GM12878 (cell line): ENCODE measurements around the gene IGSF8. TPM values are rescaled to one million over a fixed set of nuclear protein-coding genes. Genes with fewer than 3 reads are reported as not detected.

Experiments used
- BHLHE40 ChIP-seq, 2 experiments: fragments of 450-650 bp in 1 of 2; IDR thresholded peaks; 2 replicates each; pipeline ENCODE4 v1.6.1; 2011 to 2017; ENCODE audit warnings: low read depth in 2 of 2, borderline replicate concordance in 1 of 2, improper control_type of control experiment in 1 of 2, low read length in 1 of 2, mild to moderate bottlenecking in 1 of 2
- CREB1 ChIP-seq: IDR thresholded peaks from 2 replicates; pipeline ENCODE4 v1.6.1; 2012; ENCODE audit warnings: low read depth, mild to moderate bottlenecking, inconsistent platforms
- DPF2 ChIP-seq: fragments of 450-650 bp; IDR thresholded peaks from 2 replicates; pipeline ENCODE4 v1.6.1; 2017; ENCODE audit warnings: mild to moderate bottlenecking
- EGR1 ChIP-seq, 2 experiments: IDR thresholded peaks; 1 replicate in 1 of 2; 2 replicates in 1 of 2; pipeline ENCODE4 v1.6.1; 2011 to 2012; ENCODE audit warnings: low read depth in 2 of 2, low read length in 2 of 2, borderline replicate concordance in 1 of 2, mild to moderate bottlenecking in 1 of 2, moderate library complexity in 1 of 2
- HDGF ChIP-seq: fragments of 450-650 bp; IDR thresholded peaks from 2 replicates; pipeline ENCODE4 v1.6.1; 2016; ENCODE audit warnings: antibody characterized with exemption
- RB1 ChIP-seq: fragments of 450-650 bp; formaldehyde crosslinking; IDR thresholded peaks from 2 replicates; pipeline ENCODE4 v1.6.1; 2017; ENCODE audit warnings: mild to moderate bottlenecking, borderline replicate concordance
- SUZ12 ChIP-seq: fragments of 200-600 bp; sonication (generic); IDR thresholded peaks from one replicate; pipeline ENCODE4 v1.6.1; 2018; ENCODE audit warnings: antibody characterized with exemption, mild to moderate bottlenecking; ENCODE audit not compliant: unreplicated experiment
- TCF3 ChIP-seq: IDR thresholded peaks from 2 replicates; pipeline ENCODE4 v1.6.1; 2012; ENCODE audit warnings: low read depth, mild to moderate bottlenecking, low read length, borderline replicate concordance; ENCODE audit not compliant: insufficient read depth
- polyA plus RNA-seq, 11 experiments: library from polyadenylated mRNA; depleted of rRNA in 4 of 11; unstranded in 6 of 11; stranded (reverse) in 5 of 11; fragments of >200 nt; fragmentation: Nextera tagmentation in 4 of 11; fragmentation: Illumina TruSeq in 1 of 11; extraction: Ambion mirVana in 4 of 11; extraction: Trizol in 1 of 11; gene quantifications; 1 replicate in 1 of 11; 2 replicates in 10 of 11; pipeline versions ENCODE4 v1.2.1 to v1.2.3, GENCODE V29; 2011 to 2016; ENCODE audit warnings: inconsistent platforms in 2 of 11, missing spikeins in 2 of 11, low read depth in 1 of 11
- total RNA-seq, 4 experiments: library from RNA; depleted of rRNA in 3 of 4; stranded (reverse); fragments of >200 nt in 3 of 4; fragmentation: Illumina TruSeq in 1 of 4; extraction: Trizol in 1 of 4; gene quantifications; 2 replicates each; pipeline versions ENCODE4 v1.2.1 to v1.2.3, GENCODE V29; 2013 to 2021
- TF ChIP-seq, protein P1 (sequence below): fragments of 450-650 bp; conservative IDR thresholded peaks from 2 replicates; pipeline ENCODE4 v1.6.1; 2017; ENCODE audit warnings: mild to moderate bottlenecking, moderate library complexity

Gene IGSF8
- total and polyA plus RNA-seq, 10 of the 15 experiments (the other 5 are each of a cell fraction or from before 2014, with no cell fraction given), result 0.64 to 24.7 (median 13.9) TPM

DNA sequence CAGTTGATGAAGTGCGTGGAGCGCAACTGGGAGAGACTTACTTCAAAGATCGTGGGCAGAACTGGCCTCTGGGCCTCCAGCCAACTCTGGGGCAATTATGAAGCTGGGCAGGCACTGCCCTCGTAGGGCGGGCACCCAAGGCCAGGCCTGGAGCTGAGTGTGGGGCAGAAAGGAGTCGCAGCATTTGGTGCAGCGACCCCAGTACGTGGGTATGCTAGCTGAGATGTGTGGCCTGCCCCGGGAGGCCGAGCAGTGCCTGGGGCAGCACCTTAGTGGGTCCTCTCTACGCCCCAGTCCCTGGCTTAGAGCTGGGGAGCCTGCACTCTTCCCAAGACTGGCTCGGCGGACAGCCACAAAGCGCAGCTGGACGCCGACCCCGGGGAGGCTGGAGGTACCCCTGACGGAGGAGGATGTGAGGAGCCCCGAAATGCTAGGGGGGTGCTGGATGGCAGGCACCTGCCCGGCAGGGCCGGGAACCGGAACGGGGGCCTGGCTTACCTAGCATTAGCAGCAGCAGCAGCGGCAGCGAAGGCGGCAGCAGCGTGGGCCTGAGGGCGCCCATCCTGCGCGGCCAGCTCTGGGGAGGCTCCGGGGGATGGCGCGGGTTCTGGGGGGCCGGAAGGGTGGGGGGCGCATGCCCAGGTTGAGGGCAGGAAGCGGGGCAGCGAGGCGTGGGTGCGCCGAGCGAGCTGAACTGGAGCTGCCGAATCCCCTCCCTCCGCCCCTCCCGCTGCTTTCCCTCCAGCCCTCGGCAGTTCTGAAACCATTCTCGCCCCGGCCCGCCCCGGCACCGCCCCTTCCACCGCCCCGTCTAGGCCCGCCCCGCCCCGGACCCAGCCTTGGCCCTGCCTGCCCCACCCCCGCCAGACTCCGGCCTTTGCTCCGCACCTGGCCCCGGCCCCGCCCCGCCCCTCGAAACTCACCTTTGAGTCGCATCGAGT lies at the start of gene IGSF8 (continued):
- TF ChIP-seq, protein P1, sequence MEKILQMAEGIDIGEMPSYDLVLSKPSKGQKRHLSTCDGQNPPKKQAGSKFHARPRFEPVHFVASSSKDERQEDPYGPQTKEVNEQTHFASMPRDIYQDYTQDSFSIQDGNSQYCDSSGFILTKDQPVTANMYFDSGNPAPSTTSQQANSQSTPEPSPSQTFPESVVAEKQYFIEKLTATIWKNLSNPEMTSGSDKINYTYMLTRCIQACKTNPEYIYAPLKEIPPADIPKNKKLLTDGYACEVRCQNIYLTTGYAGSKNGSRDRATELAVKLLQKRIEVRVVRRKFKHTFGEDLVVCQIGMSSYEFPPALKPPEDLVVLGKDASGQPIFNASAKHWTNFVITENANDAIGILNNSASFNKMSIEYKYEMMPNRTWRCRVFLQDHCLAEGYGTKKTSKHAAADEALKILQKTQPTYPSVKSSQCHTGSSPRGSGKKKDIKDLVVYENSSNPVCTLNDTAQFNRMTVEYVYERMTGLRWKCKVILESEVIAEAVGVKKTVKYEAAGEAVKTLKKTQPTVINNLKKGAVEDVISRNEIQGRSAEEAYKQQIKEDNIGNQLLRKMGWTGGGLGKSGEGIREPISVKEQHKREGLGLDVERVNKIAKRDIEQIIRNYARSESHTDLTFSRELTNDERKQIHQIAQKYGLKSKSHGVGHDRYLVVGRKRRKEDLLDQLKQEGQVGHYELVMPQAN, result 0 out of 2 replicates have a peak, but pooled peaks have one; percentile 36
- no peak for TF ChIP-seq SUZ12
- TF ChIP-seq HDGF, result peak; percentile 33; the same call in 1 of the 2 replicates
- TF ChIP-seq DPF2, result 0 out of 2 replicates have a peak, but pooled peaks have one; percentile 37
- 0 out of 2 replicates have a peak, but pooled peaks have one; percentile 61 for TF ChIP-seq RB1
- TF ChIP-seq BHLHE40 (IDR thresholded peaks at IDR 0.05; ENCODE audit: borderline replicate concordance in 1 of 2, low read depth in 2 of 2, low read length in 1 of 2), result 0 out of 4 replicates have a peak, but pooled peaks of 1 of the 2 experiments have one; percentile 12
- 0 out of 2 replicates have a peak, but pooled peaks have one; percentile 0 for TF ChIP-seq CREB1
- peak in 1 of 2 experiments; percentile 51; a peak in 1 of 3 replicates for TF ChIP-seq EGR1 (IDR thresholded peaks at IDR 0.05; ENCODE audit: borderline replicate concordance in 1 of 2, low read depth in 2 of 2, low read length in 2 of 2)
- no peak for TF ChIP-seq TCF3
